ENCODE data around the gene CFHR4.

GRCh38 chr1:196891251-196891650 is 3.4 kb downstream of the CFHR4 start:
- TF ChIP-seq EZH2 (IDR thresholded peaks at IDR 0.05) (no peak), CTCF (IDR thresholded peaks at IDR 0.05 in 2 of 3, conservative IDR thresholded peaks at IDR 0.05 in 1 of 3; ENCODE audit: borderline replicate concordance in 1 of 3, insufficient read depth in 1 of 3, low read depth in 2 of 3, low read length in 2 of 3) (no peak), SIN3A (IDR thresholded peaks at IDR 0.05; ENCODE audit: low read depth) (no peak), POLR2AphosphoS5 (IDR thresholded peaks at IDR 0.05; ENCODE audit: low read depth, low read length) (no peak), YY1 (IDR thresholded peaks at IDR 0.05; ENCODE audit: extremely low read depth, insufficient replicate concordance, low read depth, low read length) (no peak)

Data from HCT116 (cell line).